Endodermal cell (in vitro differentiated cells): ENCODE measurements around the gene FAM83F. TPM values are rescaled to one million over a fixed set of nuclear protein-coding genes. Genes with fewer than 3 reads are reported as not detected.

Experiments used
- DNase-seq: peaks from one replicate; pipeline ENCODE4 v3.0.0-alpha.2; 2017
- H3K27ac ChIP-seq: 2 replicates; pipeline ENCODE4 v1.5.1; 2013; ENCODE audit warnings: mild to moderate bottlenecking, low read depth, low read length, moderate library complexity
- H3K27me3 ChIP-seq: 2 replicates; pipeline ENCODE4 v1.6.1; 2013; ENCODE audit warnings: mild to moderate bottlenecking, low read length, moderate library complexity; ENCODE audit not compliant: insufficient read depth, control insufficient read depth, poor library complexity, severe bottlenecking
- H3K36me3 ChIP-seq: 2 replicates; pipeline ENCODE4 v1.7.0; 2013; ENCODE audit warnings: mild to moderate bottlenecking, low read length, moderate library complexity; ENCODE audit not compliant: control insufficient read depth, insufficient read depth
- H3K4me1 ChIP-seq: one replicate; pipeline ENCODE4 v1.7.0; 2013; ENCODE audit warnings: low read length; ENCODE audit not compliant: control insufficient read depth, insufficient read depth
- H3K4me3 ChIP-seq: 2 replicates; pipeline ENCODE4 v1.5.1; 2013; ENCODE audit warnings: mild to moderate bottlenecking, low read length, moderate library complexity
- H3K9ac ChIP-seq: 2 replicates; pipeline ENCODE4 v1.6.1; 2013; ENCODE audit warnings: mild to moderate bottlenecking, low read length, moderate library complexity; ENCODE audit not compliant: poor library complexity, severe bottlenecking; ENCODE audit errors: extremely low read depth
- H3K9me3 ChIP-seq: 2 replicates; pipeline ENCODE4 v1.6.1; 2013; ENCODE audit warnings: mild to moderate bottlenecking, low read length, moderate library complexity; ENCODE audit not compliant: control insufficient read depth
- H3K27ac Mint-ChIP-seq: 2 replicates; pipeline ENCODE4 v1.8.0; 2020; ENCODE audit warnings: mixed read lengths
- H3K27me3 Mint-ChIP-seq: 2 replicates; pipeline ENCODE4 v1.8.0; 2021; ENCODE audit warnings: mild to moderate bottlenecking, mixed read lengths; ENCODE audit not compliant: insufficient read depth
- H3K36me3 Mint-ChIP-seq: 2 replicates; pipeline ENCODE4 v1.8.0; 2020; ENCODE audit warnings: low read depth, mixed read lengths
- H3K4me1 Mint-ChIP-seq: 2 replicates; pipeline ENCODE4 v1.8.0; 2020; ENCODE audit warnings: mixed read lengths
- H3K4me3 Mint-ChIP-seq: 2 replicates; pipeline ENCODE4 v1.8.0; 2020; ENCODE audit warnings: mild to moderate bottlenecking, moderate library complexity, mixed read lengths
- H3K9me3 Mint-ChIP-seq: 2 replicates; pipeline ENCODE4 v1.8.0; 2020; ENCODE audit warnings: mild to moderate bottlenecking, mixed read lengths
- CTCF ChIP-seq: fragments of 200-600 bp; sonication (generic); conservative IDR thresholded peaks from 2 replicates; pipeline ENCODE4 v1.5.0; 2021; ENCODE audit warnings: antibody characterized with exemption, mild to moderate bottlenecking
- WGBS, 2 experiments: methylation state at CpG; one replicate each; pipeline versions ENCODE4 v1.1.5 to v1.1.7; 2013; ENCODE audit warnings: missing lambda C conversion rate in 2 of 2, mixed read lengths in 1 of 2; ENCODE audit not compliant: insufficient coverage in 1 of 2, insufficient read length in 1 of 2; 5-methylcytosine and 5-hydroxymethylcytosine counted together
- total RNA-seq, 2 donors: library from RNA; stranded (reverse); fragmentation: NEBNext Ultra II Directional in 1 of 2; extraction: Animal tissue kit (Norgen Biotek cat#: 25700) in 1 of 2; gene quantifications; 2 replicates in 1 of 2; 3 replicates in 1 of 2; pipeline ENCODE4 v1.2.1, GENCODE V29; 2021

Gene FAM83F
- total RNA-seq, 2 donors from 2014 or later, result 18.9 to 34.1 TPM

- H3K4me1 Mint-ChIP-seq, result peaks cover 20% of the 10 kb centered on the region
- no peaks in the 10 kb centered on the region for H3K4me1 ChIP-seq
- no peak overlapping the region for H3K27ac ChIP-seq
- WGBS, 2 experiments, result 91% methylated on average over 2 of the region's 2 CpGs; no CpG with 5 or more reads in 1 of the 2 experiments
- no peaks in the 10 kb centered on the region for H3K36me3 Mint-ChIP-seq
- no peak for DNase-seq
- H3K9me3 Mint-ChIP-seq, result no peaks in the 10 kb centered on the region
- TF ChIP-seq CTCF, result no peak
- H3K4me3 ChIP-seq, result no peak overlapping the region
- peaks cover 26% of the 10 kb centered on the region for H3K27me3 ChIP-seq
- H3K36me3 ChIP-seq, result no peaks in the 10 kb centered on the region
- H3K27ac Mint-ChIP-seq, result no peak overlapping the region
- H3K4me3 Mint-ChIP-seq, result no peak overlapping the region
- H3K27me3 Mint-ChIP-seq, result peaks cover 44% of the 10 kb centered on the region
- H3K9ac ChIP-seq, result no peak overlapping the region
- H3K9me3 ChIP-seq, result no peaks in the 10 kb centered on the region
Observed at GRCh38 chr22:39984746-39985145, 10.0 kb upstream of the FAM83F start.

- no peak for DNase-seq
- Mint-ChIP-seq H3K4me3 (no peak overlapping the region), H3K36me3 (no peaks in the 10 kb centered on the region), H3K27ac (no peak overlapping the region), H3K9me3 (no peaks in the 10 kb centered on the region), H3K4me1 (peaks cover 25% of the 10 kb centered on the region), H3K27me3 (peaks cover 38% of the 10 kb centered on the region)
- H3K4me1 ChIP-seq, result no peaks in the 10 kb centered on the region
- H3K4me3 ChIP-seq, result no peak overlapping the region
- H3K27ac ChIP-seq, result no peak overlapping the region
- no peak for TF ChIP-seq CTCF
- 91 to 96% methylated on average over 3 to 7 of the region's 7 CpGs for WGBS, 2 experiments
- H3K9me3 ChIP-seq, result no peaks in the 10 kb centered on the region
- H3K9ac ChIP-seq, result no peak overlapping the region
- no peaks in the 10 kb centered on the region for H3K36me3 ChIP-seq
- peaks cover 26% of the 10 kb centered on the region for H3K27me3 ChIP-seq
Observed at GRCh38 chr22:39985383-39986035, 9.2 kb upstream of the FAM83F start.

DNA sequence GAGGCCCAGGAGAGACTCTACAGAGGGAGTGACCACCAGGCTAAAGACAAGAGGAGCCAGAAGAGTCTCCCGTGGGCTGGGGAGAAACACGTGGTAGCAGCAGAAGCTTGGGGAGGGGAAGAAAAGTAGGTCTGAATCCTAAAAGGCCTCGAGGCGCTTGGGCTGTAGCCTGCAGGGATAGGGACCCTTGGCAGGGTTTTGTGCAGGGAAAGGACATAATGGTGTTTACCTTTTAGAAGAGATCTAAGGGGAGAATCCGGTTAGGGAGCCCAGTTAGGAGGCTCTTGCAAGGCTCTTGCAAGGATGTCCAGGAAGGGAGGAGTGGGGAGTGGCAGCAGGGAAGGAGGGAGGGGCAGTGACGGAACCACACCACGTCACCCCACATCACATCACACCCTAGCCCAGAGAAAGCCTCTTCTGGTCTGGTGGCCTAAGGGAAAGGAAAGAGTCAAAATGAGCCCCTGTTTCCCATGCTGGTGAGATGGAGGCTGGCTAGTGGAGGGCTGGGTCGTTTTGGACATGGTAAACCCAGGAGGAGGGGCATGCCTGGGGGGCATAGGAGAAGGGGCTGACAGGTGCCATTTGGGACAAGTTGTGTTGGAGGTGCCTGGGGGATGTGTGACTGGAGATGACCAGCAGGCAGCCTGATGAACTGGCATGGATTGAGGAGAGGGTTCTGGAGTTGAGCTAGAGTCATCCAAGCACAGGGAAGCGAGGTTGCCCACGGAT lies 6.2 kb upstream of the FAM83F start:
- Mint-ChIP-seq H3K4me3 (no peak overlapping the region), H3K36me3 (no peaks in the 10 kb centered on the region), H3K4me1 (peaks cover 33% of the 10 kb centered on the region), H3K27ac (no peak overlapping the region), H3K27me3 (peaks cover 48% of the 10 kb centered on the region), H3K9me3 (no peaks in the 10 kb centered on the region)
- 83 to 86% methylated on average over 7 to 8 of the region's 10 CpGs for WGBS, 2 experiments
- no peaks in the 10 kb centered on the region for H3K9me3 ChIP-seq
- TF ChIP-seq CTCF, result no peak
- no peak overlapping the region for H3K4me3 ChIP-seq
- no peak overlapping the region for H3K27ac ChIP-seq
- H3K4me1 ChIP-seq, result no peaks in the 10 kb centered on the region
- peaks cover 43% of the 10 kb centered on the region for H3K27me3 ChIP-seq
- H3K9ac ChIP-seq, result no peak overlapping the region
- no peaks in the 10 kb centered on the region for H3K36me3 ChIP-seq
- DNase-seq, result no peak
